HG03175 (cell line): ENCODE results near the gene DSTYK.
A peak's percentile ranks its signal among the peaks of the same experiment; 100 is the strongest.
"Not testable (repeated sequence)": the region's sequence is repeated elsewhere in the genome, so short reads cannot be mapped to it uniquely, and the experiment has no call there.

Experiments used
- ATAC-seq: cut with Tn5 transposase; IDR thresholded peaks from one replicate; pipeline ENCODE4 v1.9.1; 2021; ENCODE audit warnings: mild to moderate bottlenecking, moderate library complexity; ENCODE audit not compliant: unreplicated experiment

DSTYK gene

DNA sequence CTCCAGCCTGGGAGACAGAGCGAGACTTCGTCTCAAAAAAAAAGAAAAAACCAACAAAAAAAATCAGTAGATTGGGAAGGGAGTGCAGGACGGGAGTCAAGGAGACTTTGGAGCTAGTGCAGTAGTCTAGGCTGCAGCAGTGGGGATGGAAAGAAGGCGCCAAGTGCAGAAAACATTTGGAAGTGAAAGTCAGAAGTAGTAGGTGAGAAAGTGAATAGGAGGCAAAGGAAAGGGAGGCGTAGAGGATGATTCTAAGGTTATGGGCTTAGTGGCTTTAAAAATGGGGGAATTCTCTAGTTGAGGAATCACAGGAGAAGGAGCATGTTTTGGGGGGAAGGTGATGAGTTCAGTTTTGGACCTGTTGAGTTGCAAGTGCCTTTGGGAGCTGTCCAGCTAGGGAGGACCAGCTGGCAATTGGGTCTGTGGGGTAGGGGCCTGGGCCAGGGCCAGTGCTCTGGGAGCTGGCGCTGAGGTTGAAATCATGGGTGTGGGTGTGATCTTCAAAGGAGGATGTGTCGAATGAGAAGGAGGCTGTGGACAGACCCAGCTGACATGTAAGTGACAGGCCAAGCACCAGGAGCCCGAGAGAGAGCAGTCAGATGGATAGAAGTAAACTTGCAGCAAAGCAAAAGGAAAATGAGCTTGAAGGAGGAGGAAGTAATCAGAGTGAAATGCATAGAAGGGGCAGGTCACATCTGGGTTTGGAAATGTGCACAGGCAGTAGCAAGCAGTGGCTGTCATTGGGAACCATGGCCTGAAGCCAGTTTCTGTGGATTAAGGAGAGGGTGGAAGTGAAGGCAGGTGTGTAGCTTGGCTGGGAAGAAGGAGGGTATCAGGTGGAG is 32.1 kb upstream of the DSTYK start:
- no peak for ATAC-seq

DNA sequence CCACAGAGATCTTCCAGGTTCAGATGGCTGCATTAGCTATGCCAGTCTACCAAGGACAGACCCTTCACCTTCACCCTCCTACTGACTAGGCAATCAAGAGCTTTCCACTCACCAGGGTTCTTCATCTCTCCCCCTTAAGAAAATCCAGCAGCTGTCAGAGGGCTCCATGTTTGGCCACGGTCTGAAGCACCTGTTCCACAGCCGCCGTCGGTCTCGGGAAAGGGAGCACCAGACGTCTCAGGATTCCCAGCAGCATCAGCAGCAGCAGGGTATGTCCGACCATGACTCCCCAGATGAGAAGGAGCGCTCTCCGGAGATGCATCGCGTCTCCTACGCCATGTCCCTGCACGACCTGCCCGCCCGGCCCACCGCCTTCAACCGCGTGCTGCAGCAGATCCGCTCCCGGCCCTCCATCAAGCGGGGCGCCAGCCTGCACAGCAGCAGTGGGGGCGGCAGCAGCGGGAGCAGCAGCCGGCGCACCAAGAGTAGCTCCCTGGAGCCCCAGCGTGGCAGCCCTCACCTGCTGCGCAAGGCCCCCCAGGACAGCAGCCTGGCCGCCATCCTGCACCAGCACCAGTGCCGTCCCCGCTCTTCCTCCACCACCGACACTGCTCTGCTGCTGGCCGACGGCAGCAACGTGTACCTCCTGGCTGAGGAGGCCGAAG is 30.0 kb upstream of the DSTYK start:
- no peak for ATAC-seq

DNA sequence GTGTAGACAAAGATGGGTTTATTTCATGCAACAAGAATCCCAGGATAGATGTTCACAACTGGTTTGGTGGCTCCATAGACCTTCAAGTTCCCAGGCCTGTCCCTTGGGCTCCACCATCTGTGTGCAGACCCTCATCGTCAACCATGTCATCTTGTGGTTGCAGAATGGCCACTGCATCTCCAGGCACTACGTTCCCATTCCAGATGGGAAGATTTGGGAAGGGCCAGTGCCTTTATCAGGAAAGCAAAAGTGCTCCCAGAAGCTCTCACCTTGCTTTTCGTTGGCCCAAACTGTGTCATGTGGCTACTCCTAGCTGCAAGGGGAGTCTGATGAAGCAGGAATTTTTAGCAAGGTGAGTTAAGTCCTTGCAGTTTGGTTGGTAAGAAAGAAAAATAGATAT is 29.1 kb upstream of the DSTYK start:
- ATAC-seq: no peak

DNA sequence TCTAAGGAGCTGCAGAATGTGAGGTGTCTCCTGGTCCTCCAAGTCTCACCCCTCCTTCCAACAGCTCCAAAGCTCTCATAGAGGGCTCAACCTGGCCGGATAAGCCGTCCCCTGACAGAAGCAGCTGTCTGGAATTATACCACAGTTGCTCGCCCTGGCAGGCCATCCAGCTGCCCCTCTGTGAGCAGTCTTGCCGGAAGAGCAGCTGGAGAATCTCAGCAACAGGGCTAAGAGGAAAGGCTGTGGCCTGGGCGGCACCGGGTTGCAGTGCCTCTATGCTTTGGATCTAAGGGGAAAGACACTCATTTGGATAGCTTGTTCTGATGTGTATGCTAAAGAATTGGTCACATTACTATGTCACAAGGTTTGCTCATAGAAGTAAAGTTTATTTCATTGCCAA is 28.6 kb upstream of the DSTYK start:
- no peak for ATAC-seq

DNA sequence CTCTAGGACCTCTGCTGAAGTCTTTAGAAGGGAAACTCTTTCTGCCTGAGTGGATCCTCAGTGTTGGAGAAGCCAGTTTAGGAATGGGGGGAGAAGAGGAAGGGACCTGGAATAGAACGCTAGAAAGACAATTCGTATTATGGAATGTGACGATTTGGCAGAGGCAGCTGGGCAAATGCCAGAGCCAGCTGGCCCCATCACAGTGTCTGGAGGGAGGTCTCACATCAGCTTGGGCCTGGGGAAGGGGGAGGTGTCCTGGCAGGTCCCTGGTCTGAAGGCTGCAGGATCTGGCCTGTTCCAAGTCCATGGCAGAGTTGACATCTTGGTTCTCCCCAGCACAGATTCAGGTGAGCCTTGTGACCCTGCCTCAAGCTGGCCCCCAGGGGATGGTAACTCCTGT is 27.6 kb upstream of the DSTYK start:
- no peak for ATAC-seq

DNA sequence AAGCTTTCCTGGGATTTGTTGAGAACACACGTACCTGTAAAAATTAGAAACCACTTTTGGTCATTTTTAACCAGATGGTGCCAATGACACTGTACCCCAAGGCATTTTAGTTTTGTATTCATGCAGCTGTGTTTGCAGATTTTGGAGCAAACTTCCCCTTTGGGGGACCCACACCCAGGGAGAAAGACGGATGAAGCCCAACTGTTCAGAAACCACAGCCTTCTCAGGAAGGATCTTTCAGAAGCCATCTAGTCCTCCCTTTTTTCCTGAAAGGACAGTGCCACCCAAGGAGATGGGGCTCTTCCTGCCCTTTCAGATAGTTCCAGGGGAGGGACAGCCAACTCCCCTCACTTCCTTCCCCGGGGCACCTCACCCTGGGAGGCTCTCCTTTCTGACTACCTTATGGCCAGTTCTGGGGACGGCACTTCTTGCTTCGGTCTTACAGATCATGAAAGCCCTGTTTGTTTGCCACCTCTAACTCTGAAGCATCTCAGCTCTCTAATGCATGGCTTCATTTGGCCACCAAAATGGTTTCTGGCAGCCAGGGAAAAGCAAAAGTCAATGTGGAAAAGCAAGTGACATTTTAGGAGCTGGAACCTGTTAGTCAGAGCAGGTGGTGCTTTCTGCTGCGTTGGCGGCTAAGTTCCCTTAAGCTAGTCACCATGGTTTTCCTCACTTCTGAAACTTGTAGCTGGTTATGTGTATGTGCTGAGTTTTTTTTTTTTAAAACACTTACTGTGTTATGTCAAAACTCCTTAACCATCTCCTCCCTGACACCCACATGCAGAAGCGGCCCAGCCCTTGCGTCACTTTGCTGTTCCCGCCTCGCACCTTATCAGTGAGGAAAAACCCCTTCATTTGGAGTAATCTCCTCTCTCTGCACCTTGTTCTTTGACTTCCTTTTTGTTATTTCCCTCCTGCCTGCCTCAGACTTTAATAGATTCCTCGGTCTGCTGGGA is 26.3 kb upstream of the DSTYK start:
- no peak for ATAC-seq

DNA sequence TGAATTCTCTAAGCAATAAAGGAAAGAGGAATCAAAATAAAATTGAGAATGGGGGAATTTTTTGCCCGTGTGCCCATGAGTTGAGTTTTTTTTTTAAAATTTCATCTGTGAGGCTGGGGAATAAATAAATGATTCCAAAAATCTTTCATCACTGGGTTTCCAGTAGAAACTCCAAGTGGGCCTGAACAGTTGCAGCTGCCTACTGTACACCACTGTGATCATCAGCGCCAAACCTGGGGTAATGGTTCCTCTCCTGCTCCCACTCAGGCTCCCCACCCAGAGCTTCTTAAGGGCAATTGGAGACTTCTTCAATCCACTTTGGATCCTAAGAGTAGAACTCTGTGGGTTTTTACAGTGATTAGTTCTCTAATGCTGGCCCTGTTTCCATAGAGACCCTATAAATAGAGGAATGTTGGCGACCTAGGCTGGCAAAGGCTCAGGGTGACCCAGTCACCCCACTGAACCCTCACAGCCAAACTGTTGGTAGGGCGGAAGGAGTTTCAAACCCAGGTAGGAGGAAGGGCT is 25.5 kb upstream of the DSTYK start:
- ATAC-seq: no peak

DNA sequence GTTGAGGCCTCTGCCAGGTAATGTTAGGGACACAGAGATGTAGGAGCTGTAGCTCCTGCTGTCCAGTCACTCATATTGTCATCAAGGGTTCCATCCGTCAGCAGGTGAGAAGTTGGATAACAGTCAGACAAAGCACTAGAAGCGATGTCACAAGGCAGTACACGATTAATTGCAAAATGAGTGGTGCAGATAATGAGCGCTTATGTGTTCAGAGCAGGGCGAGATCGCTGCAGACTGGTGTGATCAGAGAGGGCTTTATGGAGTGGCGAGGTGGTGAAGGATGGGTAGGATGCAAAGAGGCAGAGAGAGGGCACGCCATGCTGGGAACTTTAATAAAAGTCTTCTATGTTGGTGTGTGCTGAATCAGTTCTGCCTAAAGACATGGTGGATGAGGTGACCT is 25.0 kb upstream of the DSTYK start:
- ATAC-seq: no peak

DNA sequence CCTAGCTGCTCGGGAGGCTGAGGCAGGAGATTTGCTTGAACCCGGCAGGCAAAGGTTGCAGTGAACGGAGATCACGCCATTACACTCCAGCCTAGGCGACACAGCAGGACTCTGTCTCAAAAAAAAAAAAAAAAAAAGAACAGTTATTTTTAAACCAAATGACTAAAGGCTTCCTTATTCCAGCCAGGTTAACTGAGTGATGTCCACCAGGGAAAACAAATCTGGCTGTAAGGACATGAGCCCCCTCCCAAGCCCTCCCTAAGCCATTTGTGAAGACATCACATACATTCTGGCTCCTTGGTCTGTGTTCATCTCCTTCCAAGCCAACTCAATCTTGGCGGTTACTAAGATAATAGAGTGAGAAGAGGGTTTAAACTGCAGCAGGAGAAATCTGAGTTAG is 24.4 kb upstream of the DSTYK start:
- no peak for ATAC-seq

DNA sequence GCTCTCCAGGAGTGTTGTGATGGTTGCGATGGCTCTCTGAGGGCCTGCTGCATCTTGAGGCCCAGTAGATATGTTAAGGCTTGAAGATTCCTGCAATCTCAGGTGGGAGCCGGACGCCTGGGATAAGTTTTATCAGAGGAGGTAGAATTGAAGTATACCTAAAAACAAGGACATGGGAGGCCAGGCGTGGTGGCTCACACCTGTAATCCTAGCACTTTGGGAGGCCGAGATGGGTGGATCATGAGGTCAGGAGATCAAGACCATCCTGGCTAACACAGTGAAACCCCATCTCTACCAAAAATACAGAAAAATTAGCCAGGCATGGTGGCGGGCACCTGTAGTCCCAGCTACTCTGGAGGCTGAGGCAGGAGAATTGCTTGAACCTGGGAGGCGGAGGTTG is 22.5 kb upstream of the DSTYK start:
- not testable (repeated sequence) for ATAC-seq

DNA sequence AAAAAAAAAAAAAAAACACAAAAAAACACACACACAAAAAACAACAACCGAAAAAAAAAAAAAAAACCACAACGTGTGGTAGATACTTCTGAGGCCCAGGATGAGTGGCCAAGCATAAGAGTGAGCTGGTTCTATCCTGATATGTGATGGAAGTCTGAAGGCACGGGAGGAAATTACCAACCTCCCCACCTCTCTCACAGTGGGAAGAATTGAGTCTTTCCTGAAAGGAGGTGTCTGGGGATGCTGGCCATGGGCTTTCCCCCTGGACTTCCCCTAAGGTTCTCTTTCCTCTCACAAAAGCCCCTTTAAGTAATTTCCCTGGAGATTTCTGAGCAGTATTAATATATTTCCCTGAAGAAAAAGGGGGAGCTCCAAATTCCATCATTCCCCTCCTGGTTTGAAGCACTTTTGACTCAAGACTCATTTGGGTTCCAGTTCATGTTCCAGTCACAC is 21.5 kb upstream of the DSTYK start:
- ATAC-seq: no peak

DNA sequence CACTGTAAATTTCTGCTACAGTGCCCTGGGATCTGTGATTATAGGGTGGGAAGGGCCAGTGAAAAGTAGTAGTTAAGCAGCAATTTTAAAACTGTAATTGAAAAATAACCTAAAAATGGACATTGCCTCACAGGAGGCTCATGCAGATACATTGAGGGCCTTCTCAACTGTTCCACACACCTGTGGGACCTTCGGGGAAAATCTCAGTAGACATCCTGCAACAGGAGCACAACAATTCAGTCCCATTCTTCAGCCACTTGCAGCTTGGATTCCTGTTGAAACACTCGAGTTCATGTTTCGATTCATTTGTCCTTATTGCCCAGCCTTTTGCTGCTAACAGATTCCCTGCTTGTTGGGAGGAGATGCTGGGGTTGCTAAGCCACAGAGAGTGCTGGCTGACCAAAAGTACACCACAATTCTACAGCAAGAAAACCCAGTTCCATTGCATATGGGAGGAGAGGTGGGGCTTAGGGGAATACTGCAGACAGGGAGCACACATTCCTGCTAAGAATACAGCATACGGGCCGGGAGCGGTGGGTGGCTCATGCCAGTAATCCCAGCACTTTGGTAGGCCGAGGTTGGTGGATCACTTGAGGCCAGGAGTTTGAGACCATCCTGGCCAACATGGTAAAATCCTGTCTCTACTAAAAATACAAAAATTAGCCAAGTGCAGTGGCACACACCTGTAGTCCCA is 20.8 kb upstream of the DSTYK start:
- ATAC-seq: no peak

DNA sequence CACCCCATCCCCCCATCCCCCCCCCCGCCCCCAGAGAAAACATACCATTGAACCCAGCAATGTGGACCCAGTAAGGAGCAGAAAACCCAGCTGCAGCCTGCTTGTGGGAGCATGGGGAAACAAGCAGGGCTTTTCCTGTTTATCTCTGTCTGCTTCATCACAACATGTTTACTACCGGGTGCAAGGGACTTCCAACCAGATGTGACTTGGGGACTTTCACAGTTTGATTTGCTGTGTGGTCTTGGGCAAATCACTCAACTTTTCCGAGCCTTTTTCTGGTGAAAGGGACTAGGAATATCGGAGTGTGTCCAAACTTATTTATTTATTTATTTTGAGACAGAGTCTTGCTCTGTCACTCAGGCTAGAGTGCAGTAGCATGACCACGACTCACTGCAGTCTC is 19.5 kb upstream of the DSTYK start:
- ATAC-seq: no peak

DNA sequence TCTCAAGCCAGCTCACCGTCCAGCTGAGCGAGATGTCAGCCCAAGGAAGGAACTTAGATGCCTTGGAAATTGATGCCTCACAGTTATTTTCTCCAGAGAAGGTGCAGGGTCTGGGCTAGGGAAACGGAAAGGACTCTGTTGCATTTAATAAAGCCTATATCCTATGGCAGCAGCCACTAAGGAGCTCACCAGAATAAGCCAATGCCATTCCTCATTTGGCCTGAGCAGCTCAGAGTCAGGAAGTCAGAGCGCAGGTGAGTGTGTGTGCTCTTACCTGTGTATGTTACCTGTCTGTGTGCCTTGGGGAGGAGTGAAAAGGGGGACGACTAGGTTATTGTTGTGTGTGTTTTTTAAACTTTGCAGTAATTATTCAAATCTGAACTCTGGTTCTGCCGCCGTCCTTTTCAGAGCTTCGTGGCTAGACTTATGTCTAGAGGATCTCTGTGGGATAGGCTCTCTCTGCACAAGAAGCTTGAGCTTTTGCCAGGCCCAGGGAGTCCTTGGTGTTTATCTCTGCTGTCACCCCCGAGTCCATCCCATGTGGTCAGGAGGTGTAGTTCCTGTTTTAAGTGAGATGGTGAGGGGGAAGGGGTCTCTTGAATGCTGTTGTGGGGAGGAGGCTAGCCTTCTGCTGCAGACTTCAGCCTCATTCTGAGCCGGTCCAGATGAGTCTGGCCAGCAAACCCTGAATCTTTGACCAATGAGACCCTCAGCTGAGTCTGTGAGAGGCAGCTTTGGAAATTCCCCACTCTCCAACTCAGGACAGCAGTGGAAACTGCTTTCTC is 18.6 kb upstream of the DSTYK start:
- no peak for ATAC-seq

DNA sequence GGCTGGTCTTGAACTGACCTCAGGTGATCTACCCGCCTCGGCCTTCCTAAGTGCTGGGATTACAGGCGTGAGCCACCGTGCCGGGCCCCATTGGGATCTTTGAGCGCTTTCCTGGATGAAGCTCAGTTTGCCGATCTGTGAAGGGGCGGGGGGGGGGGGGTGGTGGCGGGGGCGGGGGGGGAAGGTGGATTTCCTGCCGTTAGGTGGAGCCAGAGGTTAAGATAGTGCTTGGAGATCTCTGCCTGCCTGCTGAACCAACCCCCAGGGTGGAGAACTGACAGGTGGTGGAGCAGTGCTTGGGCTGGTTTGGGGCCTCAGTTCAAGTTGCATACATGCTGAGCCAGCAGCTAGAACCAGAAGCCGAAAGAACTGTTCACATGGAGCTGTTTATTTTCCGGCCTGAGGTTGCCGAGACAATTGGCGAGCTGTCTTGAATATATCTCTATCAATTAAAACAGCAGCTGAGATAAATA is 17.9 kb upstream of the DSTYK start:
- ATAC-seq: no peak

DNA sequence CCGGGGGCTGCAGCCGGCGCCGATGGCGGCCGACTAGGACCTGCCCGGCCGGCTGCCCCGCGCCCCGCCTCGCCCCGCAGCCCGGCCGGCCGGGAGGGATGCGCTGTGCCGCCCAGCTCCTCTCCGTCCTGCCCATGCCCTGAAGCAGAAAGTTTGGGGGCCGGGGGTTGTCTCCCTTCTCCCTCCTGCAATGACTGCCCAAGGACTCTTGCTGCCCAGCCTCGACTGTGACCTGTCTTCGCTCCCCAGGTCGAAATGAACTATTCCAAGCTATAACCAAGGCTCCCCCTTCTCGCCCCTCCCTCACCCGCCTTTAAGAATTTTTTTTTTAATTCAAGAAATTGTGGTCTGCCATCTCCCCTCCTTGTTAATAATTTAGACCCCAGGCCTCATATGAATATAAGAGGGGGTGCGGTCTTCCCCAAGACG is 16.6 kb upstream of the DSTYK start:
- peak; percentile 16 for ATAC-seq

DNA sequence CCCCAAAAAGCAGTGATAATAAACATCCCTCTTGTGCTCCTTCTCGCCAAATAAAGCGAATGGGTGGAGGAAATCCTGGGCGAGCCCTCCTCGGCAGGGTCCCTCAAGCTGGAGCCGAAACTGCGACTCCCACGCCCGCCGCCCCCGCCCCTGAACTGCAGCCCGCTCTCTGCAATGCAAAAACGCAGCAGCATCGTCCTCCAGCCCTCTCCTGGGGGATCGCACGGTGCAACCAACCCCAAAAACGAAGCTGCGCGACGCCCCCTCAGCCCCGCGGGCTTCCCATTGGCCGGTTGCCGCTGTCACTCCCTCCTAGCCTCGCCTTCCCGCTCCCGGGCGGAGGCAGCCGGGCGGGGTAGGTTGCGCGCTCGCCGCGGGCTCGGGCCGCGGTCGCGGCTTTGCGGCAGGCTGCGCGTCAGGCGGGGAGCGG is 16.1 kb upstream of the DSTYK start, which contains the start of gene TMCC2:
TSS of gene TMCC2 (plus strand) at position 363 of the 430 bp plus-strand sequence. CDS start 619 bp downstream, outside the sequence.
- peak; percentile 67 for ATAC-seq

DNA sequence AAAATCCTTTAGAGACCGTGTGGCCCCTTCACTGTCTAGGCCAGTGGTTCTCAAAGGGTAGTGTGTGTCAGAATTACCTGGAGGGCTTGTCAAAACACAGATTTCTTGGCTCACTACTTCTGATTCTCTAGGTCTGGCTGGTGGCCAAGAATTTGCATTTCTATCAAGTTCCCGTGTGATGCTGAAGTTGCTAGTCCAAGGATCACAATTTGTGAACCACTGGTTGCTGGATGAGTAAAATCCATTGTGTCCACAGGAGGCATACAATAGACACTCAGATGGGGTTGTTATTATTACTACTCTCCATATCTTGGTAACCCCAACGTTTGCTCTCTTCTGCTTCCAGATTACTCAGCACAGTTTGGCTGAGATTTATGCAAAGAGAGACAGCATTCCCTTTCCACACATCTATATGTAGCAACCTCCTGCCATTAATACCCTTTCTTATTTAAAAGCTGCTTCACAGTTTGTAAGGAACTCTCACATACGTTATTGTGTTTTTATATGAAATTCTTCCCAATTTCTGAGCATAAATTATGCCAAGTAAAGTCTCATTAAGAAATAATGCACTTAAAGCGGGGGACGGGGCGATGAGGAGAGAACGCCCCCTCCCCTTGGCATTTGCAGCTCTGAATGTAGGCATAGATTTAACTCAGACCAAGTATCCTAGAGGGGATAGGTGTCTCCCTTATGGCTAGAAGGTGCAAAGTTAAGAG is 15.5 kb upstream of the DSTYK start:
- ATAC-seq: no peak
